ENCODE measurements around the gene EML2. TPM values are rescaled to one million over a fixed set of nuclear protein-coding genes. Genes with fewer than 3 reads are reported as not detected.
"Not testable (repeated sequence)": the region's sequence is repeated elsewhere in the genome, so short reads cannot be mapped to it uniquely, and the experiment has no call there.

Gene EML2
- total and polyA plus RNA-seq, 2 of the 8 experiments (the other 6 are each of a cell fraction or from before 2014, with no cell fraction given) = 28.8 to 29.4 TPM

DNA sequence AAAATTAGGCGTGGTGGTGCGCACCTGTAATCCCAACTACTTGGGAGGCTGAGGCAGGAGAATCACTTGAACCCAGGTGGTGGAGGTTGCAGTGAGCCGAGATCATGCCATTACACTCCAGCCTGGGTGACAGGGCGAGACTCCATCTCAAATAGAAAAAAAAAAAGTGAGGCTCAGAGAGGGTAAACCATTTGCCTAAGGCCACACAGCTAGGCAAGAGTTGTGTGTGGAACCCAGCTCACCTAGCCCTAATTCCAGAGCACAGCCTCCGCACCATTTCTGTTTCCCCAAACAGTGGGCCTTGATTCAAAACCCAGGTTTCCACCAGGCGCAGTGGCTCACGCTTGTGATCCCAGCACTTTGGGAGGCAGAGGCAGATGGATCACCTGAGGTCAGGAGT, 11.0 kb downstream of the EML2 start:
- not testable (repeated sequence) for H4K8ac ChIP-seq (ENCODE audit: extremely low read depth, insufficient read depth, low read length); H3K14ac ChIP-seq (ENCODE audit: insufficient read length); H2BK5ac ChIP-seq (ENCODE audit: low read depth, low read length); H3K23me2 ChIP-seq (ENCODE audit: low read depth, low read length); H3K9ac ChIP-seq (replicated peaks in 1 of 4; ENCODE audit: extremely low read depth in 1 of 4, low read depth in 3 of 4, low read length in 3 of 4); H3K9me3 ChIP-seq (ENCODE audit: insufficient read depth in 2 of 2, low read depth in 1 of 2, low read length in 1 of 2); H2AK5ac ChIP-seq (ENCODE audit: low read depth, low read length); H4K5ac ChIP-seq (ENCODE audit: insufficient read length, low read depth, low read length); H3K4me3 ChIP-seq (ENCODE audit: extremely low read depth in 1 of 4, insufficient read depth in 2 of 4, low read depth in 3 of 4, low read length in 4 of 4); H3K18ac ChIP-seq (ENCODE audit: extremely low read depth, low read length); H2BK120ac ChIP-seq (replicated peaks; ENCODE audit: low read depth, low read length); H3K79me1 ChIP-seq (ENCODE audit: low read depth, low read length); DNase-seq (ENCODE audit: low read depth in 1 of 2, low spot score in 2 of 2); H3K79me2 ChIP-seq (ENCODE audit: control insufficient read depth in 1 of 2, insufficient read depth in 2 of 2, low read length in 2 of 2); H3K4me2 ChIP-seq (ENCODE audit: insufficient read depth in 1 of 2, low read depth in 2 of 2, low read length in 2 of 2); H3K23ac ChIP-seq (ENCODE audit: insufficient read length); H2BK12ac ChIP-seq (ENCODE audit: low read depth, low read length); H2BK15ac ChIP-seq (ENCODE audit: low read length); H2BK20ac ChIP-seq (ENCODE audit: low read length); H3K56ac ChIP-seq (replicated peaks; ENCODE audit: insufficient read length, low read depth, low read length); H2AFZ ChIP-seq (ENCODE audit: low read length); H3K36me3 ChIP-seq (ENCODE audit: control insufficient read depth in 2 of 4, insufficient read depth in 4 of 4, low read length in 3 of 4); H3K27ac ChIP-seq (ENCODE audit: low read depth, low read length); H3K27me3 ChIP-seq (replicated peaks in 1 of 4; ENCODE audit: control insufficient read depth in 3 of 4, extremely low read depth in 1 of 4, insufficient read depth in 3 of 4, low read length in 3 of 4); H4K91ac ChIP-seq (replicated peaks; ENCODE audit: insufficient read length, low read length); H3K4ac ChIP-seq (replicated peaks; ENCODE audit: insufficient read length, low read depth, low read length); H3K4me1 ChIP-seq (replicated peaks in 1 of 4; ENCODE audit: control insufficient read depth in 3 of 4, insufficient read depth in 4 of 4, low read length in 3 of 4); H4K20me1 ChIP-seq (replicated peaks in 1 of 2; ENCODE audit: control insufficient read depth in 1 of 2, insufficient read depth in 2 of 2, low read length in 2 of 2); FAIRE-seq
- ChIA-PET POLR2A (ENCODE audit: partially characterized antibody) (interaction anchor here (1.0 to 10.3 kb wide), 3 partner anchors 10 to 44 kb away, joined by 3 to 119 read pairs (median 7); no protein-coding TSS in a partner anchor), CTCF (ENCODE audit: partially characterized antibody) (interaction anchor here (1.0 kb wide), 1 partner anchor 21 kb away, joined by 3 read pairs; no protein-coding TSS in a partner anchor)
- 92% methylated on average over 7 of the region's 7 CpGs; no CpG with 5 or more reads in 1 of the 2 experiments for WGBS, 2 experiments (ENCODE audit: extremely low coverage in 1 of 2, insufficient coverage in 1 of 2, insufficient read length in 1 of 2, insufficient replicate concordance in 2 of 2, low coverage in 1 of 2, low lambda C conversion rate in 2 of 2, missing lambda C conversion rate in 1 of 2)

Measured in H1 (cell line).